WTC11 (cell line): ENCODE measurements around the gene TBC1D22B. TPM values are rescaled to one million over a fixed set of nuclear protein-coding genes. Genes with fewer than 3 reads are reported as not detected.

ENCODE experiments used
- ATAC-seq: fragments of 200-7000 bp; cut with Tn5 transposase; 2 replicates; pipeline ENCODE4 v1.10.0; 2021; ENCODE audit warnings: mild to moderate bottlenecking, moderate library complexity
- CTCF ChIA-PET: fragments of 300-600 bp; sonication (Branson Sonifier 250); formaldehyde crosslinking; loops from one replicate; lab custom pipeline; 2021; ENCODE audit warnings: antibody characterized with exemption; lab: Charles Lee
- POLR2A ChIA-PET: fragments of 350-600 bp; sonication (Branson Sonifier 250); formaldehyde crosslinking; loops from one replicate; lab custom pipeline; 2021; ENCODE audit warnings: antibody characterized with exemption; lab: Charles Lee
- DNase-seq: peaks from one replicate; pipeline ENCODE4 v3.0.0; 2021; ENCODE audit warnings: low spot score
- H3K27ac Mint-ChIP-seq: 2 replicates; pipeline ENCODE4 v1.8.0; 2021; ENCODE audit warnings: mixed read lengths
- H3K27me3 Mint-ChIP-seq: 2 replicates; pipeline ENCODE4 v1.8.0; 2021; ENCODE audit warnings: low read depth, mild to moderate bottlenecking, moderate library complexity, mixed read lengths
- H3K36me3 Mint-ChIP-seq: 2 replicates; pipeline ENCODE4 v1.8.0; 2021; ENCODE audit warnings: mixed read lengths
- H3K4me1 Mint-ChIP-seq: 2 replicates; pipeline ENCODE4 v1.8.0; 2022; ENCODE audit warnings: mixed read lengths
- H3K4me3 Mint-ChIP-seq: 2 replicates; pipeline ENCODE4 v1.8.0; 2021; ENCODE audit warnings: mild to moderate bottlenecking, moderate library complexity, mixed read lengths
- H3K9me3 Mint-ChIP-seq: 2 replicates; pipeline ENCODE4 v1.8.0; 2021; ENCODE audit warnings: mixed read lengths
- ATF3 ChIP-seq: sonication (generic); formaldehyde crosslinking; conservative IDR thresholded peaks from 2 replicates; pipeline ENCODE4 v1.8.1; 2022; ENCODE audit warnings: mild to moderate bottlenecking, missing genetic modification reagents
- CDX4 ChIP-seq: fragments of 250-450 bp; sonication (Bioruptor Pico); IDR thresholded peaks from 2 replicates; pipeline ENCODE4 v1.9.0; 2021; ENCODE audit warnings: moderate library complexity, mild to moderate bottlenecking, inconsistent platforms, borderline replicate concordance
- GRHL2 ChIP-seq: fragments of 250-450 bp; sonication (Bioruptor Pico); IDR thresholded peaks from 2 replicates; pipeline ENCODE4 v1.8.0; 2022; ENCODE audit warnings: mild to moderate bottlenecking, moderate library complexity; ENCODE audit not compliant: insufficient replicate concordance, severe bottlenecking
- GTF2I ChIP-seq: fragments of 250-450 bp; sonication (Bioruptor Pico); conservative IDR thresholded peaks from 2 replicates; pipeline ENCODE4 v1.4.0; 2021; ENCODE audit warnings: mild to moderate bottlenecking
- IRF2 ChIP-seq: sonication (generic); formaldehyde crosslinking; IDR thresholded peaks from 2 replicates; pipeline ENCODE4 v1.8.0; 2022; ENCODE audit warnings: low read depth, missing genetic modification reagents, borderline replicate concordance
- NR3C1 ChIP-seq: sonication (generic); formaldehyde crosslinking; conservative IDR thresholded peaks from 2 replicates; pipeline ENCODE4 v1.8.1; 2023; ENCODE audit warnings: low read depth, mild to moderate bottlenecking, missing genetic modification reagents
- PREB ChIP-seq: sonication (generic); formaldehyde crosslinking; IDR thresholded peaks from 2 replicates; pipeline ENCODE4 v1.8.1; 2022; ENCODE audit warnings: mild to moderate bottlenecking, missing genetic modification reagents, moderate library complexity, borderline replicate concordance
- ZNF121 ChIP-seq: sonication (generic); formaldehyde crosslinking; IDR thresholded peaks from 2 replicates; pipeline ENCODE4 v1.8.0; 2023; ENCODE audit warnings: missing genetic modification reagents
- ZNF263 ChIP-seq: sonication (generic); formaldehyde crosslinking; IDR thresholded peaks from 2 replicates; pipeline ENCODE4 v1.8.1; 2022; ENCODE audit warnings: low read depth, mild to moderate bottlenecking, moderate library complexity, missing genetic modification reagents
- ZNF281 ChIP-seq: sonication (generic); formaldehyde crosslinking; IDR thresholded peaks from 2 replicates; pipeline ENCODE4 v1.8.0; 2023; ENCODE audit warnings: mild to moderate bottlenecking, missing genetic modification reagents
- total RNA-seq: library from RNA; stranded (reverse); gene quantifications from 3 replicates; pipeline ENCODE4 v1.2.3, GENCODE V29; 2021
- TF ChIP-seq, protein P1 (sequence below): fragments of 250-450 bp; sonication (Bioruptor Pico); IDR thresholded peaks from 2 replicates; pipeline ENCODE4 v1.9.0; 2021; ENCODE audit warnings: mild to moderate bottlenecking, borderline replicate concordance
- TF ChIP-seq, protein P2 (sequence below): fragments of 250-450 bp; sonication (Bioruptor Pico); conservative IDR thresholded peaks from 2 replicates; pipeline ENCODE4 v1.9.0; 2021; ENCODE audit warnings: mild to moderate bottlenecking
- TF ChIP-seq, protein P3 (sequence below): sonication (generic); formaldehyde crosslinking; IDR thresholded peaks from 2 replicates; pipeline ENCODE4 v1.8.0; 2022; ENCODE audit warnings: mild to moderate bottlenecking, missing genetic modification reagents
- TF ChIP-seq, protein P4 (sequence below): sonication (generic); formaldehyde crosslinking; IDR thresholded peaks from 2 replicates; pipeline ENCODE4 v1.8.1; 2023; ENCODE audit warnings: mild to moderate bottlenecking, missing genetic modification reagents, moderate library complexity
- TF ChIP-seq, protein P5 (sequence below): sonication (generic); formaldehyde crosslinking; IDR thresholded peaks from 2 replicates; pipeline ENCODE4 v1.8.1; 2023; ENCODE audit warnings: mild to moderate bottlenecking, moderate library complexity, missing genetic modification reagents

Gene TBC1D22B
- total RNA-seq, 1 experiment from 2014 or later: 16.4 TPM

DNA sequence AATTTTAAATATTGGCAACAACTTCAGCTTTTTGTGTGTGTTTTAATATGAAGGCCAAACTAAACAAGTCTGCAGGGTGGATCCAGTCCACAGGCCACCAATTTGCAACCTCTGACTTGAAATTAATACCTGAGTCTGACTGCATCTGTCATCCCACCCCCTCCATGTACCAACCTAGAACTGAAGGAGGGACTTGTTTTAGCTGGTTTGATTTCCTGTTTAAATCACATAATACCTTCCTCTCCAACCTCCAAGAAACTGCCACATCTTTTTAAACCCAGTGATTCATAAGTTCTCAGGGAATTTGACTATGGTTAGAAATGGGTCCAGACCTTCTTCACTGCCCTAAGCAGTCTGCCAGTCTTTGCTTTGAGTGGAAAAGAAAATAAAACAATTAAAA lies 117.8 kb downstream of the TBC1D22B start (continued):
- TF ChIP-seq PREB (CRISPR knock-in tag) (no peak), NR3C1 (CRISPR knock-in tag) (no peak), ZNF263 (CRISPR knock-in tag) (no peak)
- TF ChIP-seq, protein P1, sequence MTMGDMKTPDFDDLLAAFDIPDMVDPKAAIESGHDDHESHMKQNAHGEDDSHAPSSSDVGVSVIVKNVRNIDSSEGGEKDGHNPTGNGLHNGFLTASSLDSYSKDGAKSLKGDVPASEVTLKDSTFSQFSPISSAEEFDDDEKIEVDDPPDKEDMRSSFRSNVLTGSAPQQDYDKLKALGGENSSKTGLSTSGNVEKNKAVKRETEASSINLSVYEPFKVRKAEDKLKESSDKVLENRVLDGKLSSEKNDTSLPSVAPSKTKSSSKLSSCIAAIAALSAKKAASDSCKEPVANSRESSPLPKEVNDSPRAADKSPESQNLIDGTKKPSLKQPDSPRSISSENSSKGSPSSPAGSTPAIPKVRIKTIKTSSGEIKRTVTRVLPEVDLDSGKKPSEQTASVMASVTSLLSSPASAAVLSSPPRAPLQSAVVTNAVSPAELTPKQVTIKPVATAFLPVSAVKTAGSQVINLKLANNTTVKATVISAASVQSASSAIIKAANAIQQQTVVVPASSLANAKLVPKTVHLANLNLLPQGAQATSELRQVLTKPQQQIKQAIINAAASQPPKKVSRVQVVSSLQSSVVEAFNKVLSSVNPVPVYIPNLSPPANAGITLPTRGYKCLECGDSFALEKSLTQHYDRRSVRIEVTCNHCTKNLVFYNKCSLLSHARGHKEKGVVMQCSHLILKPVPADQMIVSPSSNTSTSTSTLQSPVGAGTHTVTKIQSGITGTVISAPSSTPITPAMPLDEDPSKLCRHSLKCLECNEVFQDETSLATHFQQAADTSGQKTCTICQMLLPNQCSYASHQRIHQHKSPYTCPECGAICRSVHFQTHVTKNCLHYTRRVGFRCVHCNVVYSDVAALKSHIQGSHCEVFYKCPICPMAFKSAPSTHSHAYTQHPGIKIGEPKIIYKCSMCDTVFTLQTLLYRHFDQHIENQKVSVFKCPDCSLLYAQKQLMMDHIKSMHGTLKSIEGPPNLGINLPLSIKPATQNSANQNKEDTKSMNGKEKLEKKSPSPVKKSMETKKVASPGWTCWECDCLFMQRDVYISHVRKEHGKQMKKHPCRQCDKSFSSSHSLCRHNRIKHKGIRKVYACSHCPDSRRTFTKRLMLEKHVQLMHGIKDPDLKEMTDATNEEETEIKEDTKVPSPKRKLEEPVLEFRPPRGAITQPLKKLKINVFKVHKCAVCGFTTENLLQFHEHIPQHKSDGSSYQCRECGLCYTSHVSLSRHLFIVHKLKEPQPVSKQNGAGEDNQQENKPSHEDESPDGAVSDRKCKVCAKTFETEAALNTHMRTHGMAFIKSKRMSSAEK (CRISPR knock-in tag): no peak

- TF ChIP-seq CDX4 (CRISPR knock-in tag) (no peak), GTF2I (no peak), PREB (CRISPR knock-in tag) (no peak), ZNF121 (no peak), GRHL2 (CRISPR knock-in tag) (no peak), ZNF281 (no peak), IRF2 (CRISPR knock-in tag) (no peak), ATF3 (CRISPR knock-in tag) (no peak)
- TF ChIP-seq, protein P2, sequence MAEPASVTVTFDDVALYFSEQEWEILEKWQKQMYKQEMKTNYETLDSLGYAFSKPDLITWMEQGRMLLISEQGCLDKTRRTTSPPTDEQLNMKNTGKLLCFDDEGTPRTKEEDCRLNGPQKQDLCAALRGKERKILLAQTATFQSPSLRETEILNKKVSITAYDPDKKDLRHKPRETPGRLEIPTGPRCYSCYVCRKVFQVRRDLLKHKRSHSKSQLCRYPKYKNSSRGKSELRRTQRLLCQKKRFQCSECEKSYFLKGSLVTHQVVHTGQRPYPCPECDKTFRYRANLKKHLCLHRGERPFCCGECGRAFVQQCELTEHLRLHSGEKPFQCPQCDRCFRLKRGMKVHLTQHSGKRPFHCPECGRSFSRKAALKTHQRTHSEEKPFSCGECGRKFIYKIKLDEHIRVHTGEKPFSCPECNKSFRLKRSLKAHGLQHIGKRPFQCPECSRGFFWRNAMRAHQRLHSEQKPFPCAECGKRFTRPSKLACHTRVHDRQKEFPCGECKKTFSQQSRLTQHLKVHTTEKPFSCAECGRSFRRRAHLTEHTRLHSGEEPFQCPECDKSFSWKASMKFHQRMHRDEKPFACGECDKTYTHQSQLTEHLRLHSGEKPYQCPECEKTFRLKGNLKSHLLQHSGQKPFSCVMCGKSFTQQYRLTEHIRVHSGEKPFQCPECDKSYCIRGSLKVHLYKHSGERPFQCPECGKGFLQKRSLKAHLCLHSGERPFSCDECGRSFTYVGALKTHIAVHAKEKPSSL (CRISPR knock-in tag): no peak
- TF ChIP-seq, protein P3, sequence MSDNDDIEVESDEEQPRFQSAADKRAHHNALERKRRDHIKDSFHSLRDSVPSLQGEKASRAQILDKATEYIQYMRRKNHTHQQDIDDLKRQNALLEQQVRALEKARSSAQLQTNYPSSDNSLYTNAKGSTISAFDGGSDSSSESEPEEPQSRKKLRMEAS (CRISPR knock-in tag): no peak
- TF ChIP-seq, protein P4, sequence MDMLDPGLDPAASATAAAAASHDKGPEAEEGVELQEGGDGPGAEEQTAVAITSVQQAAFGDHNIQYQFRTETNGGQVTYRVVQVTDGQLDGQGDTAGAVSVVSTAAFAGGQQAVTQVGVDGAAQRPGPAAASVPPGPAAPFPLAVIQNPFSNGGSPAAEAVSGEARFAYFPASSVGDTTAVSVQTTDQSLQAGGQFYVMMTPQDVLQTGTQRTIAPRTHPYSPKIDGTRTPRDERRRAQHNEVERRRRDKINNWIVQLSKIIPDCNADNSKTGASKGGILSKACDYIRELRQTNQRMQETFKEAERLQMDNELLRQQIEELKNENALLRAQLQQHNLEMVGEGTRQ (CRISPR knock-in tag): no peak
- TF ChIP-seq, protein P5, sequence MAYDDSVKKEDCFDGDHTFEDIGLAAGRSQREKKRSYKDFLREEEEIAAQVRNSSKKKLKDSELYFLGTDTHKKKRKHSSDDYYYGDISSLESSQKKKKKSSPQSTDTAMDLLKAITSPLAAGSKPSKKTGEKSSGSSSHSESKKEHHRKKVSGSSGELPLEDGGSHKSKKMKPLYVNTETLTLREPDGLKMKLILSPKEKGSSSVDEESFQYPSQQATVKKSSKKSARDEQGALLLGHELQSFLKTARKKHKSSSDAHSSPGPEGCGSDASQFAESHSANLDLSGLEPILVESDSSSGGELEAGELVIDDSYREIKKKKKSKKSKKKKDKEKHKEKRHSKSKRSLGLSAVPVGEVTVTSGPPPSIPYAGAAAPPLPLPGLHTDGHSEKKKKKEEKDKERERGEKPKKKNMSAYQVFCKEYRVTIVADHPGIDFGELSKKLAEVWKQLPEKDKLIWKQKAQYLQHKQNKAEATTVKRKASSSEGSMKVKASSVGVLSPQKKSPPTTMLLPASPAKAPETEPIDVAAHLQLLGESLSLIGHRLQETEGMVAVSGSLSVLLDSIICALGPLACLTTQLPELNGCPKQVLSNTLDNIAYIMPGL: no peak
- Mint-ChIP-seq H3K27me3 (no peaks in the 10 kb centered on the region), H3K36me3 (peaks cover 32% of the 10 kb centered on the region), H3K27ac (no peak overlapping the region), H3K4me3 (no peak overlapping the region), H3K4me1 (no peaks in the 10 kb centered on the region), H3K9me3 (no peaks in the 10 kb centered on the region)
- CTCF ChIA-PET: no interaction called here
- no peak for ATAC-seq
- no peak for DNase-seq
- POLR2A ChIA-PET: no interaction called here
These were observed 118.6 kb downstream of the TBC1D22B start for GRCh38 chr6:37376078-37376743.
